ENCODE results near the gene ARAP2.

The ARAP2 gene

GRCh38 chr4:36177946-36178345 lies 66.4 kb downstream of the ARAP2 start:
- H3K27ac ChIP-seq = no peak overlapping the region
- H3K9ac ChIP-seq = no peak overlapping the region
- no peaks in the 10 kb centered on the region for H4K20me1 ChIP-seq
- H3K4me3 ChIP-seq = no peak overlapping the region
- peaks cover 66% of the 10 kb centered on the region for H3K36me3 ChIP-seq
- no peaks in the 10 kb centered on the region for H3K9me3 ChIP-seq
- no peak for TF ChIP-seq Cebpa-rat (IDR thresholded peaks at IDR 0.05)
- no peak overlapping the region for H3K4me2 ChIP-seq
- H3K27me3 ChIP-seq = no peaks in the 10 kb centered on the region
- peaks cover 4% of the 10 kb centered on the region for H3K4me1 ChIP-seq

GRCh38 chr4:36174570-36174969 lies 69.7 kb downstream of the ARAP2 start:
- Histone ChIP-seq H3K9me3 (no peaks in the 10 kb centered on the region), H3K4me1 (no peaks in the 10 kb centered on the region), H3K27me3 (no peaks in the 10 kb centered on the region), H3K4me2 (no peak overlapping the region), H3K4me3 (no peak overlapping the region), H4K20me1 (no peaks in the 10 kb centered on the region), H3K27ac (no peak overlapping the region), H3K9ac (no peak overlapping the region), H3K36me3 (peaks cover 58% of the 10 kb centered on the region)
- no peak for TF ChIP-seq Cebpa-rat (IDR thresholded peaks at IDR 0.05)

GRCh38 chr4:36173905-36174304 lies 70.4 kb downstream of the ARAP2 start:
- Histone ChIP-seq H3K27ac (no peak overlapping the region), H3K4me3 (no peak overlapping the region), H4K20me1 (no peaks in the 10 kb centered on the region), H3K4me1 (no peaks in the 10 kb centered on the region), H3K36me3 (peaks cover 57% of the 10 kb centered on the region), H3K9me3 (no peaks in the 10 kb centered on the region), H3K9ac (no peak overlapping the region), H3K27me3 (no peaks in the 10 kb centered on the region), H3K4me2 (no peak overlapping the region)
- no peak for TF ChIP-seq Cebpa-rat (IDR thresholded peaks at IDR 0.05)

- Histone ChIP-seq H3K4me1 (no peaks in the 10 kb centered on the region), H3K27ac (no peak overlapping the region), H3K4me3 (no peak overlapping the region), H3K4me2 (no peak overlapping the region), H4K20me1 (no peaks in the 10 kb centered on the region), H3K36me3 (peaks cover 54% of the 10 kb centered on the region), H3K9ac (no peak overlapping the region), H3K27me3 (no peaks in the 10 kb centered on the region), H3K9me3 (no peaks in the 10 kb centered on the region)
- no peak for TF ChIP-seq Cebpa-rat (IDR thresholded peaks at IDR 0.05)
Observed at GRCh38 chr4:36172656-36173055, 71.7 kb downstream of the ARAP2 start.

GRCh38 chr4:36168127-36168878 lies 76.0 kb downstream of the ARAP2 start:
- no peak overlapping the region for H3K4me3 ChIP-seq
- H3K36me3 ChIP-seq = peaks cover 58% of the 10 kb centered on the region
- H3K27me3 ChIP-seq = no peaks in the 10 kb centered on the region
- H3K4me2 ChIP-seq = no peak overlapping the region
- no peaks in the 10 kb centered on the region for H3K4me1 ChIP-seq
- no peak overlapping the region for H3K27ac ChIP-seq
- no peaks in the 10 kb centered on the region for H4K20me1 ChIP-seq
- no peak for TF ChIP-seq Cebpa-rat (IDR thresholded peaks at IDR 0.05)
- no peak overlapping the region for H3K9ac ChIP-seq
- H3K9me3 ChIP-seq = no peaks in the 10 kb centered on the region

- Histone ChIP-seq H3K9me3 (no peaks in the 10 kb centered on the region), H3K9ac (no peak overlapping the region), H3K4me2 (no peak overlapping the region), H3K4me3 (no peak overlapping the region), H3K36me3 (peaks cover 74% of the 10 kb centered on the region), H4K20me1 (no peaks in the 10 kb centered on the region), H3K27me3 (no peaks in the 10 kb centered on the region), H3K4me1 (no peaks in the 10 kb centered on the region), H3K27ac (no peak overlapping the region)
- no peak for TF ChIP-seq Cebpa-rat (IDR thresholded peaks at IDR 0.05)
Observed at GRCh38 chr4:36165631-36166005, 78.7 kb downstream of the ARAP2 start.

GRCh38 chr4:36164900-36165630 lies 79.2 kb downstream of the ARAP2 start:
- H3K27me3 ChIP-seq = no peaks in the 10 kb centered on the region
- peaks cover 70% of the 10 kb centered on the region for H3K36me3 ChIP-seq
- no peak overlapping the region for H3K9ac ChIP-seq
- H3K9me3 ChIP-seq = no peaks in the 10 kb centered on the region
- H4K20me1 ChIP-seq = no peaks in the 10 kb centered on the region
- TF ChIP-seq Cebpa-rat (IDR thresholded peaks at IDR 0.05) = no peak
- H3K4me3 ChIP-seq = no peak overlapping the region
- H3K27ac ChIP-seq = no peak overlapping the region
- H3K4me2 ChIP-seq = no peak overlapping the region
- H3K4me1 ChIP-seq = no peaks in the 10 kb centered on the region

- Histone ChIP-seq H3K27ac (no peak overlapping the region), H3K4me3 (no peak overlapping the region), H3K4me2 (no peak overlapping the region), H4K20me1 (no peaks in the 10 kb centered on the region), H3K4me1 (no peaks in the 10 kb centered on the region), H3K27me3 (no peaks in the 10 kb centered on the region), H3K36me3 (peaks cover 78% of the 10 kb centered on the region), H3K9me3 (no peaks in the 10 kb centered on the region), H3K9ac (no peak overlapping the region)
- TF ChIP-seq Cebpa-rat (IDR thresholded peaks at IDR 0.05) = no peak
Observed at GRCh38 chr4:36163198-36163597, 81.1 kb downstream of the ARAP2 start.

- no peak overlapping the region for H3K9ac ChIP-seq
- no peak overlapping the region for H3K4me2 ChIP-seq
- no peak for TF ChIP-seq Cebpa-rat (IDR thresholded peaks at IDR 0.05)
- H3K9me3 ChIP-seq = no peaks in the 10 kb centered on the region
- H3K27me3 ChIP-seq = no peaks in the 10 kb centered on the region
- H3K4me3 ChIP-seq = no peak overlapping the region
- no peak overlapping the region for H3K27ac ChIP-seq
- H3K4me1 ChIP-seq = 0 out of 2 replicates have a peak, but pooled peaks cover 3% of the 10 kb centered on the region
- no peaks in the 10 kb centered on the region for H4K20me1 ChIP-seq
- peaks cover 75% of the 10 kb centered on the region for H3K36me3 ChIP-seq
Observed at GRCh38 chr4:36159208-36159607, 85.1 kb downstream of the ARAP2 start.

GRCh38 chr4:36152735-36153134 lies 91.6 kb downstream of the ARAP2 start:
- H4K20me1 ChIP-seq = no peaks in the 10 kb centered on the region
- H3K36me3 ChIP-seq = peaks cover 63% of the 10 kb centered on the region
- H3K9me3 ChIP-seq = no peaks in the 10 kb centered on the region
- 0 out of 2 replicates have a peak, but pooled peaks cover 3% of the 10 kb centered on the region for H3K4me1 ChIP-seq
- H3K4me2 ChIP-seq = no peak overlapping the region
- no peak overlapping the region for H3K9ac ChIP-seq
- no peak overlapping the region for H3K4me3 ChIP-seq
- no peaks in the 10 kb centered on the region for H3K27me3 ChIP-seq
- TF ChIP-seq Cebpa-rat (IDR thresholded peaks at IDR 0.05) = no peak
- no peak overlapping the region for H3K27ac ChIP-seq

Data from BLaER1 (cell line).